GM19023 (cell line): ENCODE measurements around the gene KRTAP5-4.
"Not testable (repeated sequence)": the region's sequence is repeated elsewhere in the genome, so short reads cannot be mapped to it uniquely, and the experiment has no call there.

Source experiments
- ATAC-seq: cut with Tn5 transposase; IDR thresholded peaks from one replicate; pipeline ENCODE4 v1.9.1; 2021; ENCODE audit warnings: mild to moderate bottlenecking, moderate library complexity; ENCODE audit not compliant: unreplicated experiment

Gene KRTAP5-4, protein sequence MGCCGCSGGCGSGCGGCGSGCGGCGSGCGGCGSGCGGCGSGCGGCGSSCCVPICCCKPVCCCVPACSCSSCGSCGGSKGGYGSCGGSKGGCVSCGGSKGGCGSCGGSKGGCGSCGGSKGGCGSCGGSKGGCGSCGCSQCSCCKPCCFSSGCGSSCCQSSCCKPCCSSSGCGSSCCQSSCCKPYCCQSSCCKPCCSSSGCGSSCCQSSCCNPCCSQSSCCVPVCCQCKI

DNA sequence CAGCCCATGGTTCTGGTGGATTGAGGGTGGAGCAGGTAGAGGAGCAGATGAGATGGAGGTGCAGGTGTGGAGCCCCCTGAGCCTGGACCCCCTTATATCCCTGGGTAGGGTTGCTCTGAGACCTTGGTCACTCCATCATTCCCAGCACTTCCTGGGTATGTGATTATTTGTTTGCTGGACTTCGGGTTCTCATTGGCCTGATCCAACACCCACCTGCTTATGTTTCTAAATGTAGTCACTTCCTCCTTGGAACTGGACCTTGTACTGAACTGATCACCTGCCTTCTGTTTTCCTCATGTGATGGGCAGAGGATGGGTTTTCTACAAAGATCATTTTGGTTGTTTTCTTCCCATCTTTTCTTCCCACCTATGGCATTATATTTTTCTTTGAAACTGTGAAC lies at the start of gene KRTAP5-4:
KRTAP5-4 (minus strand) TSS at position 53 of the 400 bp plus-strand sequence; CDS start at position 8, 45 bp downstream.
- ATAC-seq, result no peak

DNA sequence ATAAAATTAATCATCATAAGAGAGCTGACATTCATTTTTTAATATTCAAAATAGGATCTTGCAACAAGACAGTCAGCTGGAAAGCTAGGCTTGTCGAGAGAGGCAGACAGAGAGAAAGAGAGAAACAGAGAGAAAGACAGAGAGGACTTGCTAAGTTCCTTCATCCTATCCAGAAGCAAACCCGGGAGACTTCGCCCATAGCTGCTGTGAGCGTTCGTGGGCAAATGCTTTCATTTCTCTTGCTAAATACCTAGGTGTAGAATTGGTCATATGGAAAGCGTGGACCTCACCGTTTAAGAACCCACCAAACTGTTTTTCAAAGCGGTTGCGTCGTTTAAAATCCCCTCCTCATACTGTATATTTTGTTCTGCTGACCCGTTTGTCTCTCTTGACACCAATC lies 49.7 kb upstream of the KRTAP5-4 start:
- no peak for ATAC-seq

- ATAC-seq, result no peak
These were observed 49.0 kb upstream of the KRTAP5-4 start for GRCh38 chr11:1670905-1671371.

- not testable (repeated sequence) for ATAC-seq
These were observed 48.5 kb upstream of the KRTAP5-4 start for GRCh38 chr11:1670457-1670856.

- no peak for ATAC-seq
These were observed 47.7 kb upstream of the KRTAP5-4 start for GRCh38 chr11:1669546-1670218.

GRCh38 chr11:1668911-1669473 lies 47.1 kb upstream of the KRTAP5-4 start:
- no peak for ATAC-seq

GRCh38 chr11:1667906-1668305 lies 46.0 kb upstream of the KRTAP5-4 start:
- ATAC-seq, result no peak

- no peak for ATAC-seq
These were observed 45.3 kb upstream of the KRTAP5-4 start for GRCh38 chr11:1667121-1667850.

DNA sequence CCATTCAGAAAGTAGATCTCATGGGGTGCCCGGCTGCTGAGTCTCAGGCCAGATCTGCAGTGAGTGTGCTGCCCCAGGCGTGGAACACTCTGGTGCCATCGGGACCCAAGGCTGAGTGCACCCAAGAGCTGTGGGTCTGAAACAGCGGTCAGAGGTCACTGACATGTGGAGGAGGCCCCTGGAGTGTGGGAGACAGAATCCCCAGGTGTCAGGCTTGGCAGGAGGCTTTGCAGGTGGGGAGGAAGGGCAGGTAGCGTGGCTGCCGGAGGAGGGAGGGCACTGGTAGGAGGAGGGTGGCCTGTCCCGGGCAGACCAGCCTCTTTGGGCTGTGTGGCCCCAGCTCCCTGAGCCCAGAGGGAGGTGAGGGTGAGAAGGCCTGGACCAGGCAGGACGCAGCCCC lies 43.4 kb upstream of the KRTAP5-4 start:
- no peak for ATAC-seq

GRCh38 chr11:1662699-1663283 lies 40.9 kb upstream of the KRTAP5-4 start:
- not testable (repeated sequence) for ATAC-seq

- ATAC-seq, result not testable (repeated sequence)
These were observed 39.7 kb upstream of the KRTAP5-4 start for GRCh38 chr11:1661454-1662269.

DNA sequence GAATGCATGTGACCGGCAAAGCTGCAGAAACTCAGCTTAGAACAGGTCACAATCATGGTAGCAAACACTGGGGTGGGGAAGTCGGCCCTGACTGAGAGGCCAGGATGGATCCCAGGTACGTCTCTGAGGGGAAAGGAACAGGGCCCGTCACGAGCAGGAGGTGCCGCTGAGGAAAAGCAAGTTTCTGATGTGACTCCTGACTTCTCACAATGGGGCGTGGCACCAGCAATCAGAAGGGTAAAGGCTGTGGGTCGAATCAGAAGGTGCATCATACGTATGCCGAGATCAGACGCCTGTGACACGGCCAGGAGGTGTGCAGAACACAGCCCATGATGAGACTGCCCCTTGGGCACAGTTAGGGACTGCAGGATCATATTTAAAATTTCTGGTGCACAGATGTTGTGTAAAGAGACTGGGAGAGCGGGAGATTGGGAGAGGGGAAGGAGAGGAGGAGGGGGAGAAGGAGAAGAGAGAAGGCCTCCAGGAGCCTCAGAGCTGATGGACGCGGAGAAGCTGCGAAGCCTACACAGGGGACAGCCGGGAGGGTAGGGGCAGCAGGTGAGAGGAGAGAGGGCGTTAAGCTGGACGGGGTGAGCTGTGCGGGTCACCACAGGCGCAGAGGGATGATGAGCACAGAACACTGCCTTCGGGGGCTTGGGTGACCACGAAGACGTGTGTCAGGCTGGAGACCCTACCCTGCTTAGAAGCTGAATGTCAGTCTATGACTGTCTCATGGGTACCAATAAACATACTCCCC lies 38.4 kb upstream of the KRTAP5-4 start:
- no peak for ATAC-seq

DNA sequence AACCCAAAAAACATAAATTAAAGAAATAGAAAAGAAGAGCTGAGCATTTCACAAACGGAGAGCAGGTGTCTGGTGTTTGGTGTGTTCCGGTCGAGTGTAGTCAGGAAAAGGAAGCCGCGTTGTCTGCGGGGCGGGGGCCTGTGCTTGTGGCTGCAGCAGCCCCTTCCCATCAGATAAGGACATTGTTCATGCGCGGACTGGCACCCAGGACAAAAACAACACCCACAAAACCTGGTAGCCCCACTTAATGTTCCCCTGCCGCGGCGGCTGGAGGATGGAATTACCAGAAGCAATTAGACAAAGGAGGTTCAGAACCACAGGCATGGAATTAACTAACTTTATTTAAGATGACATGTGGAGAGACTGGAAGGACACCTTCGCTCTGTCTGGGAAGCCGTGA lies 37.6 kb upstream of the KRTAP5-4 start:
- ATAC-seq, result no peak

DNA sequence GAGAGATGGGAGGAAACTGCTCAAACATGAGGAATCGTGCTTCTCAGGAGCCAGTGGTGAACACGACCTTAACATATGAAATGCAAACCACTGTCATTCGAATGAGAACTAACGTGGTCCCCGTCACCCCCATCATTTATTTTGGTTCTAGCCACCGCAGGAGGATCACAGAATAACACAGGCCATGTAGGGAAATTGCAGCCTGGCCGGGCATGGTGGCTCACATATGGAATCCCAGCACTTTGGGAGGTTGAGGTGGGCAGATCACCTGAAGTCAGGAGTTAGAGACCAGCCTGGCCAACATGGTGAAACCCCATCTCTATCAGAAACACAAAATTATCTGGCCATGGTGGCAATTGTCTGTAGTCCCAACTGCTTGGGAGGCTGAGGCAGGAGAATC lies 34.7 kb upstream of the KRTAP5-4 start:
- no peak for ATAC-seq

GRCh38 chr11:1656061-1656441 lies 34.1 kb upstream of the KRTAP5-4 start:
- no peak for ATAC-seq

GRCh38 chr11:1655168-1656060 lies 33.5 kb upstream of the KRTAP5-4 start:
- no peak for ATAC-seq

DNA sequence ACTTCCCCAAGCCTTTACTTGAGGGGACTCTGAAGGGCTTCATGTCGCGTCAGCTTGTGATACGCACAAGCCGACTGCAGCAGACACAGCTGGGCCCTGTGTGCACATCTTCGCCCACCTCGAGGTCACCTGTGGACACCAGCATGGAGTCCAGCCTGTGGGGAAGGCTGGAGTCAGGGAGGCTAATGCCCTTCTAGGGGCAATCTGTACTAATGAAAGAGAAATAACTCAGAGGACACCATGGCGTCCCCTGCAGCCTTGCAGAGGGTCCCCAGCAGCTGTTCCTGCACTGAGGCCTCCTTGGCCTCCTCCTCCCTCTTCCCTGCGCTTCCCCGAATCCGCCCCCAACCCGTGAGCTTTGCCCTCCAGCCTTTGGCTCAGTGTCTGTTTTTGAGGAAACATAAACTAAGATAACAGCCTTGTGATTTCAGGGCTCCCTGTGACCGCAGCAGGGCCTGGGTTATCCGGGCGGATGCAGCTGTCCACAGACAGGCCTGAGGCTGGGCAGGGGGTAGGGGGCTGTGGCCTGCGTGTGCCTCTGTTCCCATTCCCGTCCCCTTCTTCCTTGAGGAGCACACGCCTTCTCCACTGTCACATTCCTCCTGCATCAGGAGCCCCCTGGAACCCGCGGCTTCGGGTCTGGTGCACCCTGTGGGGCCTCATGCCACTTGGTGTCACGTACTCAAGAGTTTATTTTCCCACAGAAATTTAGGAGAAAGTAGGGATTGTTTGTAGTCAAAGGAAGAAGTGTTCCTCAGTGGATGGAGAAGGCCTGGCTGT lies 32.6 kb upstream of the KRTAP5-4 start:
- no peak for ATAC-seq
